HG03571 (cell line): ENCODE data around the gene CASS4.
A peak's percentile ranks its signal among the peaks of the same experiment; 100 is the strongest.

Experiments
- ATAC-seq: cut with Tn5 transposase; IDR thresholded peaks from one replicate; pipeline ENCODE4 v1.9.1; 2021; ENCODE audit not compliant: unreplicated experiment

The CASS4 gene

GRCh38 chr20:56442389-56443365 is 30.6 kb downstream of the CASS4 start:
- no peak for ATAC-seq

- no peak for ATAC-seq
These were observed 31.8 kb downstream of the CASS4 start for GRCh38 chr20:56443654-56444540.

GRCh38 chr20:56445130-56445529 is 33.1 kb downstream of the CASS4 start:
- ATAC-seq, result no peak

GRCh38 chr20:56445540-56445939 is 33.5 kb downstream of the CASS4 start:
- ATAC-seq, result no peak

GRCh38 chr20:56447227-56447626 is 35.2 kb downstream of the CASS4 start:
- no peak for ATAC-seq

GRCh38 chr20:56449459-56449858 is 37.4 kb downstream of the CASS4 start:
- ATAC-seq, result no peak

- ATAC-seq, result no peak
These were observed 39.2 kb downstream of the CASS4 start for GRCh38 chr20:56451056-56451765.

GRCh38 chr20:56453352-56453751 is 41.3 kb downstream of the CASS4 start:
- no peak for ATAC-seq

- ATAC-seq, result peak; percentile 83
These were observed 42.7 kb downstream of the CASS4 start for GRCh38 chr20:56454754-56455153.

- no peak for ATAC-seq
These were observed 46.3 kb downstream of the CASS4 start for GRCh38 chr20:56458206-56458821.

GRCh38 chr20:56460459-56460858 is 48.4 kb downstream of the CASS4 start:
- ATAC-seq, result no peak

GRCh38 chr20:56461576-56461975 is 49.5 kb downstream of the CASS4 start:
- ATAC-seq, result no peak

- ATAC-seq, result no peak
These were observed 51.4 kb downstream of the CASS4 start for GRCh38 chr20:56463428-56463827.

GRCh38 chr20:56465997-56466396 is 53.9 kb downstream of the CASS4 start:
- ATAC-seq, result no peak

GRCh38 chr20:56467968-56468315 is 55.9 kb downstream of the CASS4 start:
- ATAC-seq, result no peak

- peak; percentile 98 for ATAC-seq
These were observed 56.4 kb downstream of the CASS4 start, which contains the start of gene RTF2 for GRCh38 chr20:56468316-56469076. RTF2 (plus strand) TSS chr20:56468627; CDS start chr20:56468698, 71 bp downstream.

GRCh38 chr20:56469077-56469449 is 57.0 kb downstream of the CASS4 start:
- no peak for ATAC-seq

- ATAC-seq, result no peak
These were observed 71.9 kb downstream of the CASS4 start for GRCh38 chr20:56483970-56484369.

- ATAC-seq, result no peak
These were observed 75.2 kb downstream of the CASS4 start for GRCh38 chr20:56487216-56487615.

- ATAC-seq, result no peak
These were observed 76.5 kb downstream of the CASS4 start for GRCh38 chr20:56488566-56488965.
